22Rv1 (cell line): ENCODE measurements around the gene SLC16A5.

Experiments used
- ZFX ChIP-seq: fragments of 450-650 bp; IDR thresholded peaks from 2 replicates; pipeline ENCODE4 v1.6.1; 2017; ENCODE audit warnings: antibody characterized with exemption, borderline replicate concordance
- TF ChIP-seq, protein P1 (sequence below): fragments of 450-650 bp; IDR thresholded peaks from 2 replicates; pipeline ENCODE4 v1.5.1; 2017; ENCODE audit warnings: mild to moderate bottlenecking

DNA sequence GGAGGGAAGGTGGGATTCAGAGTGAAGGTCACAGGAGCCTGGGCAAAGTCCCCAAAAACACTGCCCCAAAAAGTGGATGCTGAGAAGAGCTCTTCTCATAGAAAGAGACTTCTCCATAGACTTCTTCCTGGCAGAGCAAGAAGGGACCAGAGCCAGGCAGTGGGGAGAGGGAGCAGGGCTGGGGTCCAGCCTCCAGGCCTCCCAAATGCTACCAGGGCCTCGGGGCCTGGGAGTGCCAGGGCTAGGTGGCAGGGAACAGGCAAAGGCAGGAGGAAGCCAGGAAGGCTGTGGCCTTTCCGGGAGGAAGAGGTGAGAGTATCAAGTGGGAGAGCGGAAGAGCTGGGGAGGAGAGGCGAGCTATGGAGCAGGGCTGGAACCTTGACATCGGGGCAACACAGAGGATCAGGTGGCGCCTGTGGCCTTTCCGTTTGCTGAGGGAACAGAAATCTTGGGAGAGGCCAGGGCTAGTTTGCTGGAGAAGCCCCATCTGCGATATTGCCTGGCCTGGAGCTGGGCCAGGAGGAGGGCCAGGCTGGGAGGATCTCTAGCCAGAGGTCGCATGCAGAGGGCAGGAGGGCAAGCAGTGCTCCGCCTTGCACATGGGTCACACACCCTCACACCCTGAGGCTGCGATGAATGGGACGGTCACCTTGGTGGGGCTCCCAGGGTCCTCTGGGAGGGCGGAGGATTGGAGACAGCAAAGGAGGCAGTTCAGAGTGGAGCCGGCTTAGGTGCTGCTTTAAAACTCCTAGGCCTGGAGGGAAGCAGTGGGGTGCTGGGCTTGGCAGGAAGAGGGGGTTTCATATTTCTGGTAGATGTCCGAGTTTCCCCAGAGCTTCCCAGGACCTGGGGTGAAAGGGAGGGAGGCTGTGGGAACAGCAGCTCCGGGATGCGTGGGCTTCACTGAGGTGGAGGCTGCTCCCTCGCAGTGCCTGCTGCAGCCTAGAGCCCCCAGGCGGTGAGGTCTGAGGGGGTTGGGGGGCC, 3.4 kb downstream of the SLC16A5 start:
- TF ChIP-seq, protein P1, sequence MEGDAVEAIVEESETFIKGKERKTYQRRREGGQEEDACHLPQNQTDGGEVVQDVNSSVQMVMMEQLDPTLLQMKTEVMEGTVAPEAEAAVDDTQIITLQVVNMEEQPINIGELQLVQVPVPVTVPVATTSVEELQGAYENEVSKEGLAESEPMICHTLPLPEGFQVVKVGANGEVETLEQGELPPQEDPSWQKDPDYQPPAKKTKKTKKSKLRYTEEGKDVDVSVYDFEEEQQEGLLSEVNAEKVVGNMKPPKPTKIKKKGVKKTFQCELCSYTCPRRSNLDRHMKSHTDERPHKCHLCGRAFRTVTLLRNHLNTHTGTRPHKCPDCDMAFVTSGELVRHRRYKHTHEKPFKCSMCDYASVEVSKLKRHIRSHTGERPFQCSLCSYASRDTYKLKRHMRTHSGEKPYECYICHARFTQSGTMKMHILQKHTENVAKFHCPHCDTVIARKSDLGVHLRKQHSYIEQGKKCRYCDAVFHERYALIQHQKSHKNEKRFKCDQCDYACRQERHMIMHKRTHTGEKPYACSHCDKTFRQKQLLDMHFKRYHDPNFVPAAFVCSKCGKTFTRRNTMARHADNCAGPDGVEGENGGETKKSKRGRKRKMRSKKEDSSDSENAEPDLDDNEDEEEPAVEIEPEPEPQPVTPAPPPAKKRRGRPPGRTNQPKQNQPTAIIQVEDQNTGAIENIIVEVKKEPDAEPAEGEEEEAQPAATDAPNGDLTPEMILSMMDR: no peak
- TF ChIP-seq ZFX: no peak
